ENCODE results near the gene UBIAD1. TPM values are rescaled to one million over a fixed set of nuclear protein-coding genes. Genes with fewer than 3 reads are reported as not detected.

Gene UBIAD1
- total and polyA plus RNA-seq, 9 of the 15 experiments (the other 6 are each of a cell fraction or from before 2014, with no cell fraction given) = 6.2 to 34.3 (median 22.3) TPM

DNA sequence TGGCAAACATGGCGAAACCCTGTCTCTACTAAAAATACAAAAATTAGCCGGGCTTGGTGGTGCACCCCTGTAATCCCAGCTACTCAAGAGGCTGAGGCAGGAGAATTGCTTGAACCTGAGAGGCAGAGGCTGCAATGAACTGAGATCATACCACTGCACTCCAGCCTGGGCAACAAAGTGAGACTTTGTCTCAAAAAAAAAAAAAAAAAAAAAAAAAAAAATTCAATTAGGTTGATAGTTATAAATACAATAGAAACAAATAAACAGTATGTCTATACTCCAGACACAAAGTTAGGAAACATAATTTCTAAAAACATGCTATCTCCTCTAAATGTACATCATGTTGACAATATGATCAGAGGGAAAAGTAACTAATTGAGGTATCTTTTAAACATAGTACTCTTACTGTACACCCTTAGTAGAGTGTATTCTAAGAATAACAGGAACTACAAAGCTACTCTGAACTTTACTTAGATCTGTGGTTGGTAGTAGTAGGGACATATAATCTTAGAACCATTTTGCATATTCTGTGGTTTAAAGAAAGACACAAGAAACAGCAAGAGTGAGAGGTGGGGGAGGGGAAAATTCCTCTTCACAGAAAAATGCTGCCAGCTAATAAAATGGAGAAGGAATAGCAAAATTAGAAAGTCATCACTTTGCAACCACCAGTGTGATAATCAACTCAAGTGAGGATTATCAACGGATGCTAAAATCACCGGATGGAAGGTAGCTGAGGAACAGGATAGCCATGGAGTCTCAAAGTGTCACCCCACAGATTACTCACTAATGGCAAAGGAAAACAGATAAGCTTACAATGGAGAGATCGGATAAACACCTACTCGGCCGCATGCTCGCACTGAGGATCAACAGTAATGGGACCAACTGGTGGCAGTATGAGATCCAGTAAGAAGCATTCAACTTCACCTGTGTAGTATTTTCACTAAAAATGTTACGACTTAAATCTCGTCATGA lies 45.6 kb upstream of the UBIAD1 start (continued):
- no peak for TF ChIP-seq CCNT2 (IDR thresholded peaks at IDR 0.05; ENCODE audit: borderline replicate concordance, extremely low read depth, insufficient read length, low read depth, low read length)
- no peak for TF ChIP-seq THRA (IDR thresholded peaks at IDR 0.05)
- peak; percentile 25; the same call in 1 of the 2 replicates for TF ChIP-seq AFF4 (CRISPR knock-in tag; IDR thresholded peaks at IDR 0.05)
- TF ChIP-seq CBFA2T3 (IDR thresholded peaks at IDR 0.05) = peak; percentile 67
- no peak for TF ChIP-seq JUND (IDR thresholded peaks at IDR 0.05; ENCODE audit: borderline replicate concordance, low read depth, low read length)
- TF ChIP-seq JUND (tag; IDR thresholded peaks at IDR 0.05; ENCODE audit: borderline replicate concordance, low read depth, low read length) = 0 out of 3 replicates have a peak, but pooled peaks have one; percentile 16
- TF ChIP-seq ZNF717 (CRISPR knock-in tag; IDR thresholded peaks at IDR 0.05) = no peak
- no peak for TF ChIP-seq KLF10 (CRISPR knock-in tag; IDR thresholded peaks at IDR 0.05)
- TF ChIP-seq ZNF3 (CRISPR knock-in tag; IDR thresholded peaks at IDR 0.05) = no peak
- no peak for TF ChIP-seq RAD51 (IDR thresholded peaks at IDR 0.05; ENCODE audit: borderline replicate concordance, low read depth)
- TF ChIP-seq RBBP5 (IDR thresholded peaks at IDR 0.05; ENCODE audit: borderline replicate concordance, insufficient read depth, low read length, poor library complexity, severe bottlenecking) = no peak
